ENCODE results near the gene IL16.

DNA sequence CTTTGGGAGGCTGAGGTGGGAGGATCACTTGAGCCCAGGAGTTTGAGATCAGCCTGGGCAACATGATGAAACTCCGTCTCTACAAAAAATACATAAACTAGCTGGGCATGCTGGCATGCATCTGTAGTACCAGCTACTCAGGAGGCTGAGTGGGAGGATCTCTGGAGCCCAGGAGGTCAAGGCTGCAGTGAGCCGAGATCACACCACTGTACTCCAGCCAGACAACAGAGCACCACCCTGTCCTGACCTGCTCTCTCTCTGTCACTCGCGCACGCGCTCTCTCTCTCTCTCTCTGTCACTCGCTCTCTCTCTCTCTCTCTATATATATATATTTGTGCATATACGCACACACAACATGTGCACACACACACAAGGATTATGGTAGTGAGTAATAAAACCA is 61.8 kb downstream of the IL16 start:
- TF ChIP-seq, protein P1, sequence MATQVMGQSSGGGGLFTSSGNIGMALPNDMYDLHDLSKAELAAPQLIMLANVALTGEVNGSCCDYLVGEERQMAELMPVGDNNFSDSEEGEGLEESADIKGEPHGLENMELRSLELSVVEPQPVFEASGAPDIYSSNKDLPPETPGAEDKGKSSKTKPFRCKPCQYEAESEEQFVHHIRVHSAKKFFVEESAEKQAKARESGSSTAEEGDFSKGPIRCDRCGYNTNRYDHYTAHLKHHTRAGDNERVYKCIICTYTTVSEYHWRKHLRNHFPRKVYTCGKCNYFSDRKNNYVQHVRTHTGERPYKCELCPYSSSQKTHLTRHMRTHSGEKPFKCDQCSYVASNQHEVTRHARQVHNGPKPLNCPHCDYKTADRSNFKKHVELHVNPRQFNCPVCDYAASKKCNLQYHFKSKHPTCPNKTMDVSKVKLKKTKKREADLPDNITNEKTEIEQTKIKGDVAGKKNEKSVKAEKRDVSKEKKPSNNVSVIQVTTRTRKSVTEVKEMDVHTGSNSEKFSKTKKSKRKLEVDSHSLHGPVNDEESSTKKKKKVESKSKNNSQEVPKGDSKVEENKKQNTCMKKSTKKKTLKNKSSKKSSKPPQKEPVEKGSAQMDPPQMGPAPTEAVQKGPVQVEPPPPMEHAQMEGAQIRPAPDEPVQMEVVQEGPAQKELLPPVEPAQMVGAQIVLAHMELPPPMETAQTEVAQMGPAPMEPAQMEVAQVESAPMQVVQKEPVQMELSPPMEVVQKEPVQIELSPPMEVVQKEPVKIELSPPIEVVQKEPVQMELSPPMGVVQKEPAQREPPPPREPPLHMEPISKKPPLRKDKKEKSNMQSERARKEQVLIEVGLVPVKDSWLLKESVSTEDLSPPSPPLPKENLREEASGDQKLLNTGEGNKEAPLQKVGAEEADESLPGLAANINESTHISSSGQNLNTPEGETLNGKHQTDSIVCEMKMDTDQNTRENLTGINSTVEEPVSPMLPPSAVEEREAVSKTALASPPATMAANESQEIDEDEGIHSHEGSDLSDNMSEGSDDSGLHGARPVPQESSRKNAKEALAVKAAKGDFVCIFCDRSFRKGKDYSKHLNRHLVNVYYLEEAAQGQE (IDR thresholded peaks at IDR 0.05; ENCODE audit: low read depth) = no peak
- no peak for TF ChIP-seq FOXM1 (IDR thresholded peaks at IDR 0.05; ENCODE audit: borderline replicate concordance, low read depth)
